ENCODE measurements around the gene SETD4. TPM values are rescaled to one million over a fixed set of nuclear protein-coding genes. Genes with fewer than 3 reads are reported as not detected.
"Not testable (repeated sequence)": the region's sequence is repeated elsewhere in the genome, so short reads cannot be mapped to it uniquely, and the experiment has no call there.

Gene SETD4
- total and polyA plus RNA-seq, 2 of the 4 experiments (the other 2 are of a cell fraction) = 9.5 to 11.4 TPM

DNA sequence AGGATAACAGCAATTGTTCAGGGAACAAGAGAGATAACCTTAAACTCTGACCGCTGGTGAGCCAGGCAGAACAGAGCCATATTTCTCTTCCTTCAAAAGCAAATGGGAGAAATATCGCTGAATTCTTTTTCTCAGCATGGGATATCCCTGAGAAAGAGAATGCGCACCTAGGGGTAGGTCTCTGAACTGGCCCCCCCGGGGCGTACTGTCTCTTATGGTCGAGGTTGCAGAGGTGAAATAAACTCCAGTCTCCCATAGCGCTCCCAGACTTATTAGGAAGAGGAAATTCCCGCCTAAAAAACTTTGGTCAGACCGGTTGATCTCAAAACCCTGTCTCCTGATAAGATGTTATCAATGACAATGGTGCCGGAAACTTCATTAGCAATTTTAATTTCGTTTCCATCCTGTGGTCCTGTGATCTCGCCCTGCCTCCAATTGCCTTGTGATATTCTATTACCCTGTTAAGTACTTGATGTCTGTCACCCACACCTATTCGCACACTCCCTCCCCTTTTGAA, 39.4 kb upstream of the SETD4 start:
- H2AK5ac ChIP-seq (ENCODE audit: low read depth, low read length); H4K91ac ChIP-seq (ENCODE audit: insufficient read depth, low read depth, low read length); H3K4me1 ChIP-seq (ENCODE audit: control insufficient read depth, insufficient read depth, low read length); in situ Hi-C loops (cut with MboI; ENCODE audit: low sequenced_read_pairs); H3K9ac ChIP-seq (ENCODE audit: low read depth, low read length); H4K8ac ChIP-seq (ENCODE audit: low read depth in 2 of 2, low read length in 2 of 2); H3K14ac ChIP-seq (replicated peaks; ENCODE audit: low read depth, low read length); H2AK9ac ChIP-seq (replicated peaks; ENCODE audit: low read depth, low read length, poor library complexity); H3K4ac ChIP-seq (ENCODE audit: low read depth, low read length); H2BK5ac ChIP-seq (ENCODE audit: low read depth, low read length, poor library complexity, severe bottlenecking); CTCF ChIA-PET; H4K20me1 ChIP-seq (ENCODE audit: insufficient read depth, low read length); H2BK20ac ChIP-seq (ENCODE audit: low read depth, low read length); DNase-seq; H3K9me3 ChIP-seq (ENCODE audit: control insufficient read depth, insufficient read depth, low read length); BruUV-seq (replicated peaks); H3K79me1 ChIP-seq (ENCODE audit: low read depth in 1 of 2, low read length in 2 of 2); ATAC-seq (ENCODE audit: low read depth); H3K23ac ChIP-seq (ENCODE audit: low read depth, low read length); H3K18ac ChIP-seq (ENCODE audit: low read depth, low read length); H2BK120ac ChIP-seq (ENCODE audit: low read depth, low read length); dilution Hi-C loops (cut with HindIII; ENCODE audit: low sequenced_read_pairs, unreplicated experiment); POLR2A ChIA-PET (ENCODE audit: unreplicated experiment); H2BK15ac ChIP-seq (ENCODE audit: low read depth, low read length); H4K5ac ChIP-seq (ENCODE audit: low read depth, low read length); H3K56ac ChIP-seq (ENCODE audit: extremely low read depth, insufficient read depth, low read length); intact Hi-C loops (cut with micrococcal nuclease); H3K4me3 ChIP-seq (ENCODE audit: insufficient read depth, low read depth, low read length); H3K27ac ChIP-seq (ENCODE audit: insufficient read depth, low read length); H3K9me1 ChIP-seq (ENCODE audit: insufficient read depth, low read length); H3K36me3 ChIP-seq (ENCODE audit: control insufficient read depth, insufficient read depth, low read length); H2AFZ ChIP-seq (replicated peaks; ENCODE audit: low read length, poor library complexity); H3K4me2 ChIP-seq (ENCODE audit: low read depth, low read length): not testable (repeated sequence)
- H3K27me3 ChIP-seq (ENCODE audit: control insufficient read depth, insufficient read depth, low read length) = peaks cover 38% of the 10 kb centered on the region
- 67% methylated on average over 1 of the region's 13 CpGs; no CpG with 5 or more reads in 1 of the 2 experiments for WGBS, 2 experiments (ENCODE audit: extremely low coverage in 2 of 2, insufficient read length in 1 of 2)

Data from IMR-90 (cell line).